ENCODE measurements around the gene BTD. TPM values are rescaled to one million over a fixed set of nuclear protein-coding genes. Genes with fewer than 3 reads are reported as not detected.

Gene BTD
- total and polyA plus RNA-seq, 2 donors (not counting 3 experiments of a cell fraction or from before 2014, with no cell fraction given), result 20.3 to 32.2 TPM

- DNase-seq (ENCODE audit: low read depth, low spot score) (peak; percentile 91), FAIRE-seq (peak; percentile 76)
- H3K36me3 ChIP-seq (ENCODE audit: control insufficient read depth in 2 of 2, extremely low read depth in 1 of 2, insufficient read depth in 2 of 2, low read length in 2 of 2), result no peaks in the 10 kb centered on the region
- H2AFZ ChIP-seq (ENCODE audit: low read depth, low read length), result peak overlapping the region; percentile 30
- peak overlapping the region; percentile 100 for H3K27ac ChIP-seq (ENCODE audit: insufficient read depth, low read depth, low read length)
- peaks cover 52% of the 10 kb centered on the region for H3K4me1 ChIP-seq (ENCODE audit: control insufficient read depth, extremely low read depth, insufficient read depth, low read length)
- H3K9me3 ChIP-seq (replicated peaks; ENCODE audit: control insufficient read depth, insufficient read depth, low read length), result no peaks in the 10 kb centered on the region
- ChIA-PET CTCF (interaction anchor here (0.7 to 4.0 kb wide), 33 partner anchors 10 to 428 kb away, joined by 3 to 59 read pairs (median 4); partner anchors contain the start of genes ANKRD28, BTD and HACL1), POLR2A (interaction anchor here (0.8 to 1.7 kb wide), 3 partner anchors 17 to 167 kb away, joined by 5 to 16 read pairs (median 6); partner anchors contain the start of genes BTD and HACL1)
- TF ChIP-seq CTCF (IDR thresholded peaks at IDR 0.05; ENCODE audit: extremely low read depth in 1 of 2, insufficient read depth in 1 of 2, low read depth in 1 of 2, low read length in 2 of 2) (peak; percentile 61 to 76), JUN (IDR thresholded peaks at IDR 0.05; ENCODE audit: borderline replicate concordance, insufficient read depth, insufficient read length, low read depth) (no peak), MAX (IDR thresholded peaks at IDR 0.05; ENCODE audit: insufficient read depth, insufficient read length) (peak; percentile 55), EZH2 (IDR thresholded peaks at IDR 0.05; ENCODE audit: borderline replicate concordance, low read depth, low read length, severe bottlenecking) (no peak)
- peak overlapping the region in 1 of 3 experiments; percentile 50 for H3K4me3 ChIP-seq (replicated peaks in 1 of 3; ENCODE audit: insufficient read depth in 1 of 3, low read depth in 1 of 3, low read length in 3 of 3)
- H3K9ac ChIP-seq (replicated peaks; ENCODE audit: extremely low read depth, insufficient read depth, low read length), result peak overlapping the region; percentile 96
- BruUV-seq (replicated peaks), result no TSS peak
- H3K9me1 ChIP-seq (replicated peaks; ENCODE audit: control insufficient read depth, extremely low read depth, insufficient read depth, low read length), result no peaks in the 10 kb centered on the region
- dilution Hi-C loops (cut with MboI; ENCODE audit: extremely low pct_ligation_motif_present, low sequenced_read_pairs), result loop anchor here (25.0 kb wide), 1 partner anchor 432 kb away; no protein-coding TSS in a partner anchor
- peak overlapping the region; percentile 85 for H3K4me2 ChIP-seq (ENCODE audit: insufficient read depth, low read length)
- no peaks in the 10 kb centered on the region for H3K27me3 ChIP-seq (ENCODE audit: control insufficient read depth in 2 of 2, insufficient read depth in 2 of 2, low read length in 2 of 2)
- intact Hi-C loops (cut with micrococcal nuclease), result loop anchor here (1.0 to 10.0 kb wide), 9 partner anchors 29 to 617 kb away; partner anchors contain the start of genes ANKRD28, BTD and HACL1
- H3K79me2 ChIP-seq (ENCODE audit: control insufficient read depth, insufficient read depth, low read length), result no peaks in the 10 kb centered on the region
- H4K20me1 ChIP-seq (replicated peaks; ENCODE audit: control insufficient read depth, extremely low read depth, insufficient read depth, low read length), result no peaks in the 10 kb centered on the region
Measured at GRCh38 chr3:15629860-15630597, 28.5 kb downstream of the BTD start.

All from endothelial cell of umbilical vein (primary cell).